GM12878 (cell line): ENCODE results near the gene ALB. TPM values are rescaled to one million over a fixed set of nuclear protein-coding genes. Genes with fewer than 3 reads are reported as not detected.

Experiments used
- ATAC-seq: fragments of 200-7000 bp; cut with Tn5 transposase; 3 replicates; pipeline ENCODE4 v1.9.1; 2020; ENCODE audit warnings: mild to moderate bottlenecking, moderate library complexity
- BruUV-seq: library from RNA; stranded (reverse); fragments of 400-500 nt; replicated peaks from 2 replicates; lab custom pipeline; 2021; lab: Mats Ljungman, UMichigan
- CTCF ChIA-PET: fragments of 300-600 bp; sonication (Branson Sonifier 250); formaldehyde crosslinking; extraction: SDS; loops from one replicate; lab custom pipeline; 2021; ENCODE audit warnings: inconsistent platforms; lab: Yijun Ruan, JAX
- POLR2A ChIA-PET: fragments of 350-600 bp; formaldehyde crosslinking; extraction: SDS; loops from one replicate; lab custom pipeline; 2021; ENCODE audit warnings: inconsistent platforms; lab: Charles Lee
- RAD21 ChIA-PET: fragments of 300-600 bp; sonication (Branson Sonifier 250); formaldehyde crosslinking; loops from one replicate; lab custom pipeline; 2023; ENCODE audit warnings: antibody characterized with exemption; ENCODE audit not compliant: unreplicated experiment; lab: Charles Lee
- SMC1A ChIA-PET: fragments of 300-600 bp; sonication (Branson Sonifier 250); formaldehyde crosslinking; loops from one replicate; lab custom pipeline; 2023; ENCODE audit not compliant: unreplicated experiment, uncharacterized antibody; lab: Charles Lee
- DNase-seq: peaks from one replicate; pipeline ENCODE4 v3.0.0-alpha.2; 2011; ENCODE audit warnings: low read depth, low spot score
- FAIRE-seq: peaks from 3 replicates; lab custom pipeline; 2011; peaks lifted over from hg19 to GRCh38; lab: Jason Lieb, UNC
- H2AFZ ChIP-seq: 2 replicates; pipeline ENCODE4 v1.6.0; 2011; ENCODE audit warnings: low read depth, low read length, control low read depth; ENCODE audit not compliant: control insufficient read depth
- H3K27ac ChIP-seq: 2 replicates; pipeline ENCODE4 v1.5.1; 2011; ENCODE audit warnings: control low read depth; ENCODE audit not compliant: control insufficient read depth, insufficient read depth
- H3K27me3 ChIP-seq, 2 experiments: replicated peaks in 1 of 2; 2 replicates each; pipeline versions ENCODE4 v1.6.0 to v1.6.1; 2011; ENCODE audit warnings: low read length in 1 of 2; ENCODE audit not compliant: control insufficient read depth in 2 of 2, insufficient read depth in 2 of 2
- H3K36me3 ChIP-seq, 2 experiments: 2 replicates each; pipeline ENCODE4 v1.5.1; 2011; ENCODE audit warnings: low read length in 1 of 2; ENCODE audit not compliant: control insufficient read depth in 2 of 2, insufficient read depth in 2 of 2
- H3K4me1 ChIP-seq: 2 replicates; pipeline ENCODE4 v1.6.1; 2011; ENCODE audit warnings: mild to moderate bottlenecking, low read length, moderate library complexity, mixed read lengths; ENCODE audit not compliant: control insufficient read depth, insufficient read depth
- H3K4me2 ChIP-seq: 2 replicates; pipeline ENCODE4 v1.6.0; 2011; ENCODE audit warnings: control low read depth; ENCODE audit not compliant: control insufficient read depth, insufficient read depth
- H3K4me3 ChIP-seq: fragments of 200-600 bp; sonication (generic); 2 replicates; pipeline ENCODE4 v1.5.1; 2016
- H3K79me2 ChIP-seq: 2 replicates; pipeline ENCODE4 v1.6.0; 2011; ENCODE audit warnings: low read length; ENCODE audit not compliant: control insufficient read depth, insufficient read depth
- H3K9ac ChIP-seq: 2 replicates; pipeline ENCODE4 v1.8.0; 2011; ENCODE audit warnings: low read length, control low read depth, mixed read lengths; ENCODE audit not compliant: control insufficient read depth, insufficient read depth
- H3K9me3 ChIP-seq: replicated peaks from 3 replicates; pipeline ENCODE4 v1.5.1; 2011; ENCODE audit warnings: mild to moderate bottlenecking, low read length; ENCODE audit not compliant: control insufficient read depth, insufficient read depth
- H4K20me1 ChIP-seq: 2 replicates; pipeline ENCODE4 v1.6.0; 2011; ENCODE audit not compliant: control insufficient read depth, insufficient read depth
- PAX5 ChIP-seq: IDR thresholded peaks from 2 replicates; pipeline ENCODE4 v1.6.1; 2011; ENCODE audit warnings: low read depth, low read length, borderline replicate concordance
- PAX8 ChIP-seq: fragments of 450-650 bp; IDR thresholded peaks from 2 replicates; pipeline ENCODE4 v1.6.1; 2017; ENCODE audit warnings: mild to moderate bottlenecking, moderate library complexity
- WGBS: methylation state at CpG from one replicate; pipeline ENCODE4 v1.1.6; 2016; ENCODE audit warnings: low lambda C conversion rate; ENCODE audit not compliant: insufficient replicate concordance, insufficient coverage; ENCODE audit errors: missing lambda C conversion rate; 5-methylcytosine and 5-hydroxymethylcytosine counted together
- in situ Hi-C: fragments of 300-500 bp; cut with MboI; formaldehyde crosslinking; loops from 9 replicates; pipeline ENCODE4 v1.14.3; 2018; ENCODE audit warnings: mixed read lengths
- intact Hi-C: fragments of 100-400 bp; cut with micrococcal nuclease; formaldehyde crosslinking; loops from one replicate; pipeline ENCODE4 v1.14.2; 2022; ENCODE audit not compliant: unreplicated experiment
- polyA plus RNA-seq, 11 experiments: library from polyadenylated mRNA; depleted of rRNA in 4 of 11; unstranded in 6 of 11; stranded (reverse) in 5 of 11; fragments of >200 nt; fragmentation: Nextera tagmentation in 4 of 11; fragmentation: Illumina TruSeq in 1 of 11; extraction: Ambion mirVana in 4 of 11; extraction: Trizol in 1 of 11; gene quantifications; 1 replicate in 1 of 11; 2 replicates in 10 of 11; pipeline versions ENCODE4 v1.2.1 to v1.2.3, GENCODE V29; 2011 to 2016; ENCODE audit warnings: inconsistent platforms in 2 of 11, missing spikeins in 2 of 11, low read depth in 1 of 11
- total RNA-seq, 4 experiments: library from RNA; depleted of rRNA in 3 of 4; stranded (reverse); fragments of >200 nt in 3 of 4; fragmentation: Illumina TruSeq in 1 of 4; extraction: Trizol in 1 of 4; gene quantifications; 2 replicates each; pipeline versions ENCODE4 v1.2.1 to v1.2.3, GENCODE V29; 2013 to 2021
- TF ChIP-seq, protein P1 (sequence below): fragments of 450-650 bp; IDR thresholded peaks from 2 replicates; pipeline ENCODE4 v1.6.1; 2017; ENCODE audit warnings: mild to moderate bottlenecking, moderate library complexity
- TF ChIP-seq, protein P2 (sequence below): fragments of 450-650 bp; IDR thresholded peaks from 2 replicates; pipeline ENCODE4 v1.6.1; 2017; ENCODE audit warnings: mild to moderate bottlenecking

ALB gene
- total and polyA plus RNA-seq, 10 of the 15 experiments (the other 5 are each of a cell fraction or from before 2014, with no cell fraction given): 0.05 to 29.0 TPM; not detected in 8

DNA sequence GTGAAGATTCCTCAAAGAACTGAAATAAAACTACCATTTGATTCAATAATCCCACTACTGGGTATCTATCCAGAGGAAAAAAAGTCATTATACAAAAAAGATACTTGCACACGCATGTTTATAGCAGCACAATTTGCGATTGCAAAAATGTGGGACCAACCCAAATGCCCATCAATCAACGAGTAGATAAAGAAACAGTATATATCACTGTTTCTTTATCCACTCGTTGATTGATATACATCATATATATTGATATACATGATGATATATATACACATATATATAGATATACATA, 18.3 kb downstream of the ALB start:
- Histone ChIP-seq H3K4me1 (no peaks in the 10 kb centered on the region), H4K20me1 (no peaks in the 10 kb centered on the region), H3K27ac (no peak overlapping the region), H3K4me3 (no peak overlapping the region), H3K9me3 (no peaks in the 10 kb centered on the region)
- DNase-seq (no peak), ATAC-seq (no peak)
- TF ChIP-seq, protein P1, sequence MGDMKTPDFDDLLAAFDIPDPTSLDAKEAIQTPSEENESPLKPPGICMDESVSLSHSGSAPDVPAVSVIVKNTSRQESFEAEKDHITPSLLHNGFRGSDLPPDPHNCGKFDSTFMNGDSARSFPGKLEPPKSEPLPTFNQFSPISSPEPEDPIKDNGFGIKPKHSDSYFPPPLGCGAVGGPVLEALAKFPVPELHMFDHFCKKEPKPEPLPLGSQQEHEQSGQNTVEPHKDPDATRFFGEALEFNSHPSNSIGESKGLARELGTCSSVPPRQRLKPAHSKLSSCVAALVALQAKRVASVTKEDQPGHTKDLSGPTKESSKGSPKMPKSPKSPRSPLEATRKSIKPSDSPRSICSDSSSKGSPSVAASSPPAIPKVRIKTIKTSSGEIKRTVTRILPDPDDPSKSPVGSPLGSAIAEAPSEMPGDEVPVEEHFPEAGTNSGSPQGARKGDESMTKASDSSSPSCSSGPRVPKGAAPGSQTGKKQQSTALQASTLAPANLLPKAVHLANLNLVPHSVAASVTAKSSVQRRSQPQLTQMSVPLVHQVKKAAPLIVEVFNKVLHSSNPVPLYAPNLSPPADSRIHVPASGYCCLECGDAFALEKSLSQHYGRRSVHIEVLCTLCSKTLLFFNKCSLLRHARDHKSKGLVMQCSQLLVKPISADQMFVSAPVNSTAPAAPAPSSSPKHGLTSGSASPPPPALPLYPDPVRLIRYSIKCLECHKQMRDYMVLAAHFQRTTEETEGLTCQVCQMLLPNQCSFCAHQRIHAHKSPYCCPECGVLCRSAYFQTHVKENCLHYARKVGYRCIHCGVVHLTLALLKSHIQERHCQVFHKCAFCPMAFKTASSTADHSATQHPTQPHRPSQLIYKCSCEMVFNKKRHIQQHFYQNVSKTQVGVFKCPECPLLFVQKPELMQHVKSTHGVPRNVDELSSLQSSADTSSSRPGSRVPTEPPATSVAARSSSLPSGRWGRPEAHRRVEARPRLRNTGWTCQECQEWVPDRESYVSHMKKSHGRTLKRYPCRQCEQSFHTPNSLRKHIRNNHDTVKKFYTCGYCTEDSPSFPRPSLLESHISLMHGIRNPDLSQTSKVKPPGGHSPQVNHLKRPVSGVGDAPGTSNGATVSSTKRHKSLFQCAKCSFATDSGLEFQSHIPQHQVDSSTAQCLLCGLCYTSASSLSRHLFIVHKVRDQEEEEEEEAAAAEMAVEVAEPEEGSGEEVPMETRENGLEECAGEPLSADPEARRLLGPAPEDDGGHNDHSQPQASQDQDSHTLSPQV: no peak
- no peak for TF ChIP-seq PAX5
- TF ChIP-seq, protein P2, sequence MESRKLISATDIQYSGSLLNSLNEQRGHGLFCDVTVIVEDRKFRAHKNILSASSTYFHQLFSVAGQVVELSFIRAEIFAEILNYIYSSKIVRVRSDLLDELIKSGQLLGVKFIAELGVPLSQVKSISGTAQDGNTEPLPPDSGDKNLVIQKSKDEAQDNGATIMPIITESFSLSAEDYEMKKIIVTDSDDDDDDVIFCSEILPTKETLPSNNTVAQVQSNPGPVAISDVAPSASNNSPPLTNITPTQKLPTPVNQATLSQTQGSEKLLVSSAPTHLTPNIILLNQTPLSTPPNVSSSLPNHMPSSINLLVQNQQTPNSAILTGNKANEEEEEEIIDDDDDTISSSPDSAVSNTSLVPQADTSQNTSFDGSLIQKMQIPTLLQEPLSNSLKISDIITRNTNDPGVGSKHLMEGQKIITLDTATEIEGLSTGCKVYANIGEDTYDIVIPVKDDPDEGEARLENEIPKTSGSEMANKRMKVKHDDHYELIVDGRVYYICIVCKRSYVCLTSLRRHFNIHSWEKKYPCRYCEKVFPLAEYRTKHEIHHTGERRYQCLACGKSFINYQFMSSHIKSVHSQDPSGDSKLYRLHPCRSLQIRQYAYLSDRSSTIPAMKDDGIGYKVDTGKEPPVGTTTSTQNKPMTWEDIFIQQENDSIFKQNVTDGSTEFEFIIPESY: no peak
- no peak for TF ChIP-seq PAX8
- TF ChIP-seq, all 136 proteins: peak for 0
- SMC1A ChIA-PET: no interaction called here
- H3K79me2 ChIP-seq: no peaks in the 10 kb centered on the region
- BruUV-seq: no TSS peak
- H3K4me2 ChIP-seq: no peak overlapping the region
- CTCF ChIA-PET: no interaction called here
- no peak overlapping the region for H2AFZ ChIP-seq
- in situ Hi-C loops (no loop called here), intact Hi-C loops (no loop called here)
- 13% methylated on average over 4 of the region's 4 CpGs for WGBS
- H3K27me3 ChIP-seq: no peaks in the 10 kb centered on the region
- no peaks in the 10 kb centered on the region for H3K36me3 ChIP-seq
- RAD21 ChIA-PET: no interaction called here
- H3K9ac ChIP-seq: no peak overlapping the region
- no peak for FAIRE-seq
- POLR2A ChIA-PET: no interaction called here
